GM18526 (cell line): Measurements from ENCODE around the gene DHX38.
"Not testable (repeated sequence)": the region's sequence is repeated elsewhere in the genome, so short reads cannot be mapped to it uniquely, and the experiment has no call there.

Source experiments
- POLR2A ChIP-seq: IDR thresholded peaks from 3 replicates; pipeline ENCODE4 v1.6.1; 2011; ENCODE audit not compliant: insufficient read length; ENCODE audit errors: extremely low read depth

DHX38 gene

GRCh38 chr16:72093448-72094265 is at the start of gene DHX38, which contains the start of gene TXNL4B:
TSS of gene DHX38 (plus strand) at chr16:72093847. CDS start at chr16:72096158, 2,311 bp downstream.
TSS of gene TXNL4B (minus strand) at chr16:72093620. CDS start at chr16:72090749, 2,871 bp downstream.
- peak; percentile 56 for TF ChIP-seq POLR2A

DNA sequence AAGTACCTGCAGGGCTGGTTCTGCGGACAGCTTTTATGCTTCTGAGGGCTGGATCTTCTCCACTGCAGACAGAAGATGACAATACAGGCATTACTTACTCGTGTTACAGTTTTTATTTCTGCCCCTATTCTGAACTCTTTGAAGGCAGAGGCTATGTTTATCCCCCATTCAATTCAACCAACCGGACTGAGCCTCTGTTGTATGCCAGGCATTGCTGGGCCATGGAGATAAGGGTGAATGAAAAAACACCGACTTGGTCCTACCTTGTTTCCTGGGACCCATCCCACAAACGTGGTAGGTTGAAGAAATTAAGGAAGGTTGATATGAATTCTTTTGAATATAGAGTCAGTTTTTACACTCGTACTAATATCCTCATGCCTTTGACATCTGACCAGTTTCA is 49.4 kb upstream of the DHX38 start:
- TF ChIP-seq POLR2A = no peak

GRCh38 chr16:72044825-72045359 is 48.8 kb upstream of the DHX38 start:
- TF ChIP-seq POLR2A = no peak

DNA sequence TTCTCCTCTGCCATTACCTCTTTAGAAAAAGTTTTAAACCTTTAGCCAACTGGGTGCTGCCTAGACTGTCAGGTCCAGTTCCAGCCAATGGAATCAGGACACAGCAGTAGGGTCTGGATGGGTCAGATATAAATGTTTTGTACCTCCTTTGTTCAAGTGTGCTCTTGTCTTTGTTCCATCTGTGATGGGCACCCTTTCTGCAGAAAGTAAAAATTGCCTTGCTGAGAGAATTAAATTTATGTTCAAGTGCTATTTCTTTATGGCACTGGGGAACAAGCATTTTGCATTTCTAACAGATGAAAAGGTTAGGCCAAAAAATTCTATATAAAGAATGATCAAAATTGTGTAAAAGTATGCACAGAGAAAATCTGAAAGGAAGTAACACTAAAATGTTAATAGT is 44.5 kb upstream of the DHX38 start:
- no peak for TF ChIP-seq POLR2A

DNA sequence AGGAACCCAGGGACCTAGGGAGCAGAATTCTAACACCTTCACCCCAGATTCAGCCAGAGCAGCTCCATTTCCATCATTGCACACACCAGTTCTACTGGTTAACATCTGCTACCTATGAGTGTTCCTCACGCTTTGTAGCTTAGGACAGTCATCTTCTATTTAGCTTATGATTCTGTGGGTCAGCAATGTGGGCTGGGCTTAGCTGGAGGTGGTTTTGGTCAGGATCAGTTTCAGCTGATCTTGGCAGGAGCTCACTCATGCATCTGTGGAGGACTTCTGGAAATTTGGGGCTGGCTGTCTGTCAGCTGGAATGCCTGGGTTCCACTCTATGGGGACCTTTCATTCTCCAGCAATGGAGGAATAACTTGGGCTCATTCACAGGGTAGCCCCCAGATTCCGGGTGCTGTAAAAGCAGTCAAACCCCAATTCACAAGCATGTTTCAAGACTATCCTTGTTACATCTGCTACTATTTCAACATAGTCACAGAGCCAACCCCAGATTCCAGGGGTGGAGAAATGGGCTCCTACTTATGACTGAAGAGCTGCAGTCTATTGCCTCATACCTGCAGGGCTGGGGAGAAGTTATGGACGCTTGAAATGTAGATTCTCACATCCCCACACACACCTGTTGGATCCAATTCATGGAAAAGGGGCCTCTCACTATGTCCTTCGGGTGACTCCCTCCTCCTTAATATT is 42.7 kb upstream of the DHX38 start:
- TF ChIP-seq POLR2A = no peak

- TF ChIP-seq POLR2A = no peak
Observed at GRCh38 chr16:72051818-72052217, 41.8 kb upstream of the DHX38 start.

GRCh38 chr16:72054254-72054847 is 39.3 kb upstream of the DHX38 start, which contains the start of gene HP:
TSS of gene HP (plus strand) at chr16:72054505. CDS start at chr16:72054653, 148 bp downstream.
- not testable (repeated sequence) for TF ChIP-seq POLR2A

DNA sequence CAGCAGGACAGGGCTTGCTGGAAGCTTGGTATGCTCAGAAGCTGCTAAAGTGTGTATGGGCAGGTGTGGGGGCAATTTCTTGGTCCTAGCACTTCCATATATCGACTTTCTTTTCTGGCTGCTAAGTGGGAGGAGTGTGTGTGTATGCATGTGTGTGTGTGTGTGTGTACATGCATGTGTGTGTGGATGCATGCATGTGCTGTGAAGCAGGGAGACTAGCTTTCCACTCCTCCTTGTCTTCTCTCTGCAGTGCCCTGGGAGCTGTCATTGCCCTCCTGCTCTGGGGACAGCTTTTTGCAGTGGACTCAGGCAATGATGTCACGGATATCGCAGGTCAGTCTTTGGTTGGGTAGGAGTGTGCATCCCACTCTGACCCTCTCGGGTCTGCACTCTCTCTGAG is 37.7 kb upstream of the DHX38 start:
- TF ChIP-seq POLR2A = no peak

DNA sequence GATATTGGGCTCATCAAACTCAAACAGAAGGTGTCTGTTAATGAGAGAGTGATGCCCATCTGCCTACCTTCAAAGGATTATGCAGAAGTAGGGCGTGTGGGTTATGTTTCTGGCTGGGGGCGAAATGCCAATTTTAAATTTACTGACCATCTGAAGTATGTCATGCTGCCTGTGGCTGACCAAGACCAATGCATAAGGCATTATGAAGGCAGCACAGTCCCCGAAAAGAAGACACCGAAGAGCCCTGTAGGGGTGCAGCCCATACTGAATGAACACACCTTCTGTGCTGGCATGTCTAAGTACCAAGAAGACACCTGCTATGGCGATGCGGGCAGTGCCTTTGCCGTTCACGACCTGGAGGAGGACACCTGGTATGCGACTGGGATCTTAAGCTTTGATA is 33.2 kb upstream of the DHX38 start:
- TF ChIP-seq POLR2A = no peak

DNA sequence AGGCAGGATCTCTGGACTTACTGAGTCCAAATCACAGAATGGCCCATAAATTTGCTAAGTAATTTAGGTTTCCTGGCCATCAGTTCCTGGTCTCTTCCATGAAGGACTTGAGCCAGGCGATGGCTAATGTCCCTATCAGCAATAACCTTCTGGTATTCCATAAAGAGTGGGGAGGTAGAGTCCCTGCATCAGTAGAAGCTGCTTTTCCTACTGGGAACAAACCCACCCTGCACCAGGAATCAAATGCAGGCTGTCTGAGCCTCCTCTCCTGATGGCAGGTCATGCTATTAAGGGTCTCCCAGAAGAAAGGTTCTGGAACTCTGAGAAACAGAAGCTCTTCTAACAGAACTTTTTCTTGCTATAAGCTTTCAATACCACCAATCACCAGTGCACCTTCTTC is 32.1 kb upstream of the DHX38 start:
- no peak for TF ChIP-seq POLR2A

DNA sequence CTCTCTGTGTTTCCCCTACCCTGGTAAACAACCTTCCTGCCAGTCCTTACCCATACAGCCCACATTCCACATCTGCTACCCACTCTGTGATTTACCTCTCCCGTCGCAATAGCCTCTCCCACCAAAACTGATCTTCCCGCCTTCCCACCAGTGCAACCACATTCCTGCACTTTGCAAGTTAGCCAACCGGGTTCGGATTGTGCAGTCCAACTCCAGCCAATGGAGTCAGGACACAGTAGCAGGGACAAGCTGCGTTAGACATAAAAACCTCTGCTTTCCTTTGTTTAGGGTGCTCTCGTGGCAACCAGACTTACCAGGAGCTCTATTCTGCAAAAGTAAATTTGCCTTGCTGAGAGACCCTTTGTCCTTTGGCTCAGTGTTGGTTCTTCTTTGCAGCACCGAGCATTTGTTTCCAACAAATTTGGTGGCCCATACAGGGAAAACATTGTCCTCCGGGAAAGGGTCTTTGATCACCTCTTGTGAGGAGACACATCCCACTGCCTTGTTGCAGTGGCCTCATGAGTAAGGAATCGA is 29.2 kb upstream of the DHX38 start:
- TF ChIP-seq POLR2A = no peak

DNA sequence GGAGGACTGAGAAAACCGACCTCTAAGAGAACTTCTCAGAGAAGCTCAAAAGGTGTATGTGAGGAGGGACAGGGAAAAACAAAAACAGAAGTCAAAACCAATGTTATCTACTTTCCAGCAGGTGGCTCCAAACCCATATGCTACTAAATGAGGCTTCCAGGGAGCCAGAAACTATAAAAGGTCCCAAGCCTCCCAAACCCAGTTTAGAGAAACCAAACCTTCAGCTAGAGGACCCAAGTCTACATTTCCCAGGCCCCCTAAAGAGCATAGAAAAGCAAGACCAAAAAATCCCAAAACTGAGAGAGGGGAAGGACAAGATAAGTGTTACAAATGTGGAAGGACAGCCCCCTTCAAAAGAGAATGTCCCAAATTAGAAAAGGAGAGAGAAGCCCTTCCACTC is 26.9 kb upstream of the DHX38 start:
- no peak for TF ChIP-seq POLR2A

GRCh38 chr16:72068930-72069329 is 24.7 kb upstream of the DHX38 start:
- no peak for TF ChIP-seq POLR2A

DNA sequence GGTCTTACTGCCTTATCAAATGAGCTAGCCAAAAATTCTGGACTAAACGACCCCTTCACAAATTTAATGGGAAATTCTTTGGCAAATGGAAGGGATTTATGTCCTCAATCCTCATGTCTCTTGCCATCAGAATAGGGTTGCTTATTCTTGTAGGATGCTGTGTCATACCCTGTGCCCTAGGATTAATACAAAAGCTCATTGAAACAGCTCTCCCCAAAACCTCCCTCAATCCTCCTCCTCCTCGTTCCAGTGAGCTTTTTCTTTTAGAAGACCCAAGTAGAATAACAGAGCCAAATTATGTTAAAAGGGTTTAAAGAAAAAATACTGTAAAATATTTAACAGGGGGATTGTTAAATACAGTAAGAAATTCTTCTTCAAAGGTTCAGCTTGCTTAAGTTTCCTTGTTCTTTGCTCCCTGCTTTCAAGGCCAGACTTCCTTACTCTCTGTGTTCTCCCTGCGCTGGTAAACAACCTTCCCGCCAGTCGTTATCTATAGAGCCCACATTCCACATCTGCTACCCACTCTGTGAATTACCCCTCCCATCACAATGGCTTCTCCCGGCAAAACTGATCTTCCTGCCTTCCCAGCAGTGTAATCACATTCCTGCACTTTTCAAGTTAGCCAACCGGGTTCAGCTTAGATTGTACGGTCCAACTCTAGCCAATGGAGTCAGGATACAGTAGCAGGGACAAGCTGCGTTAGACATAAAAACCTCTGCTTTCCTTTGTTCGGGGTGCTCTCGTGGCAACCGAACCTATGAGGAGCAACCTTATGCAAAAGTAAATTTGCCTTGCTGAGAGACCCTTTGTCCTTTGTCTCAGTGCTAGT is 20.9 kb upstream of the DHX38 start:
- TF ChIP-seq POLR2A = no peak

- no peak for TF ChIP-seq POLR2A
Observed at GRCh38 chr16:72073560-72074230, 20.0 kb upstream of the DHX38 start.
